Endothelial cell of umbilical vein (primary cell): ENCODE results near the gene SMIM44.

Experiments used
- CTCF ChIP-seq, 2 donors: IDR thresholded peaks; 1 replicate in 1 of 2; 2 replicates in 1 of 2; pipeline ENCODE4 v1.5.1; 2011; ENCODE audit warnings: low read length in 2 of 2, mild to moderate bottlenecking in 2 of 2, moderate library complexity in 2 of 2, control low read depth in 1 of 2, inconsistent platforms in 1 of 2, low read depth in 1 of 2; ENCODE audit not compliant: insufficient read depth in 1 of 2; ENCODE audit errors: extremely low read depth in 1 of 2
- EZH2 ChIP-seq: IDR thresholded peaks from 2 replicates; pipeline ENCODE4 v1.6.1; 2012; ENCODE audit warnings: borderline replicate concordance, low read depth, mild to moderate bottlenecking, moderate library complexity, low read length, inconsistent platforms; ENCODE audit not compliant: severe bottlenecking
- FOS ChIP-seq: IDR thresholded peaks from 2 replicates; pipeline ENCODE4 v1.6.1; 2011; ENCODE audit warnings: mild to moderate bottlenecking, low read length, moderate library complexity, borderline replicate concordance; ENCODE audit not compliant: insufficient read depth
- GATA2 ChIP-seq: IDR thresholded peaks from 2 replicates; pipeline ENCODE4 v1.7.0; 2011; ENCODE audit warnings: low read depth, mild to moderate bottlenecking, moderate library complexity, mixed read lengths, low read length; ENCODE audit not compliant: insufficient read length, insufficient read depth
- JUN ChIP-seq: IDR thresholded peaks from 2 replicates; pipeline ENCODE4 v1.6.1; 2011; ENCODE audit warnings: borderline replicate concordance, low read depth; ENCODE audit not compliant: insufficient read length, insufficient read depth
- POLR2A ChIP-seq: IDR thresholded peaks from 2 replicates; pipeline ENCODE4 v1.6.1; 2012; ENCODE audit warnings: low read depth, mild to moderate bottlenecking, control low read depth, low read length
- POLR2AphosphoS5 ChIP-seq: IDR thresholded peaks from 2 replicates; pipeline ENCODE4 v1.6.1; 2012; ENCODE audit warnings: low read depth, mild to moderate bottlenecking, control low read depth, low read length, moderate library complexity; ENCODE audit not compliant: insufficient read depth
- TF ChIP-seq, protein P1 (sequence below): IDR thresholded peaks from 2 replicates; pipeline ENCODE4 v1.6.1; 2011; ENCODE audit not compliant: insufficient read depth, insufficient read length

DNA sequence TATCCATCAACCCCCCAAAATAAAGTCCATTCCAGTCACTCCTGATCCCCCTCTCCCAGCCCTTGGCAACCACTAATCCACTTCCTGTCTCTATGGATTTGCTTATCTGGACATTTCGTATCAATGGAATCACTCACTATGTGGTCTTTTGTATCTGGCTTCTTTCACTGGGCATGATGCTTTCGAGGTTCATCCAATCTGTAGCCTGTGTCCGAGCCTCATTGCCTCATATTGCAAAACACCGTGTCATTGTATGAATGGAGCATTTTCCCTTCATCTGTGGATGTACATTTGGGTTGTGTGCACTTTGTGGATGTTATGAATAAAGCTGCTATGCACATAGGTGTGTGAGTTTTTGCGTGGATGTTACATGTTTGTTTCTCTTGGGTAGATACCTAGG lies 21.5 kb upstream of the SMIM44 start:
- TF ChIP-seq CTCF (IDR thresholded peaks at IDR 0.05; ENCODE audit: extremely low read depth in 1 of 2, insufficient read depth in 1 of 2, low read depth in 1 of 2, low read length in 2 of 2) (no peak), POLR2A (no peak), FOS (no peak), POLR2AphosphoS5 (no peak), JUN (no peak), GATA2 (no peak), EZH2 (no peak)
- TF ChIP-seq, protein P1, sequence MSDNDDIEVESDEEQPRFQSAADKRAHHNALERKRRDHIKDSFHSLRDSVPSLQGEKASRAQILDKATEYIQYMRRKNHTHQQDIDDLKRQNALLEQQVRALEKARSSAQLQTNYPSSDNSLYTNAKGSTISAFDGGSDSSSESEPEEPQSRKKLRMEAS, result no peak
